Upper lobe of left lung (tissue), 4 donors: Measurements from ENCODE around the gene ASTN1.

Source experiments
- POLR2A ChIP-seq, 4 donors: fragments of 450-650 bp; IDR thresholded peaks; one replicate each; pipeline ENCODE4 v1.5.1; 2016 to 2017; ENCODE audit warnings: antibody characterized with exemption in 4 of 4, mild to moderate bottlenecking in 2 of 4
- POLR2AphosphoS5 ChIP-seq, 2 donors: sonication (generic); formaldehyde crosslinking; IDR thresholded peaks; one replicate each; pipeline ENCODE4 v1.5.1; 2017; ENCODE audit warnings: antibody characterized with exemption in 2 of 2
- TF ChIP-seq, protein P1 (sequence below), 6 experiments: fragments of 450-650 bp in 4 of 6; fragments of 200-600 bp in 2 of 6; sonication (generic) in 2 of 6; IDR thresholded peaks; one replicate each; pipeline ENCODE4 v1.5.1; 2016 to 2019; ENCODE audit warnings: antibody characterized with exemption in 6 of 6

DNA sequence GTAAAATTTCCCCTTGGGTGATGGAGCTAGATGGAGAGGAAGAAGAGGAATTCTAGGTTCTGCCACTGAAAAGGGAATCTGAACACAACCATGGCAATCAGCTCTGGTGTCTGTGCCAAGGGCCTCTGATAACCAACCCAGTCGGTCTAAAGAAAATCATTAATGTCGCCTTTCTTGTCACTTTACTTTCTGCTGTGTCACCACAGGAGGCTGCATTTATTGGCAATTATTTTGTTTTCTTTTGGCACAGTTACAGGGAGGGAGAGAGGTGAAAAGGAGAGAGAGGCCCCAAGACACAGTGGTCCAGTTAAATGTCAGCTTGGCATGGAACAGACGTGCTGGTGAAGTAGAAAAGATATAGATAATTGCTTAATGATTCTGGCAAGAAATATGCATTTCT, 287.0 kb downstream of the ASTN1 start:
- TF ChIP-seq, protein P1, sequence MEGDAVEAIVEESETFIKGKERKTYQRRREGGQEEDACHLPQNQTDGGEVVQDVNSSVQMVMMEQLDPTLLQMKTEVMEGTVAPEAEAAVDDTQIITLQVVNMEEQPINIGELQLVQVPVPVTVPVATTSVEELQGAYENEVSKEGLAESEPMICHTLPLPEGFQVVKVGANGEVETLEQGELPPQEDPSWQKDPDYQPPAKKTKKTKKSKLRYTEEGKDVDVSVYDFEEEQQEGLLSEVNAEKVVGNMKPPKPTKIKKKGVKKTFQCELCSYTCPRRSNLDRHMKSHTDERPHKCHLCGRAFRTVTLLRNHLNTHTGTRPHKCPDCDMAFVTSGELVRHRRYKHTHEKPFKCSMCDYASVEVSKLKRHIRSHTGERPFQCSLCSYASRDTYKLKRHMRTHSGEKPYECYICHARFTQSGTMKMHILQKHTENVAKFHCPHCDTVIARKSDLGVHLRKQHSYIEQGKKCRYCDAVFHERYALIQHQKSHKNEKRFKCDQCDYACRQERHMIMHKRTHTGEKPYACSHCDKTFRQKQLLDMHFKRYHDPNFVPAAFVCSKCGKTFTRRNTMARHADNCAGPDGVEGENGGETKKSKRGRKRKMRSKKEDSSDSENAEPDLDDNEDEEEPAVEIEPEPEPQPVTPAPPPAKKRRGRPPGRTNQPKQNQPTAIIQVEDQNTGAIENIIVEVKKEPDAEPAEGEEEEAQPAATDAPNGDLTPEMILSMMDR (IDR thresholded peaks at IDR 0.05), result no peak
- TF ChIP-seq POLR2AphosphoS5 (IDR thresholded peaks at IDR 0.05) (no peak), POLR2A (IDR thresholded peaks at IDR 0.05) (no peak)
